ENCODE data around the gene HS6ST1.
"Not testable (repeated sequence)": the region's sequence is repeated elsewhere in the genome, so short reads cannot be mapped to it uniquely, and the experiment has no call there.

- not testable (repeated sequence) for TF ChIP-seq EZH2phosphoT487 (IDR thresholded peaks at IDR 0.05; ENCODE audit: borderline replicate concordance, low read length); EZH2 (IDR thresholded peaks at IDR 0.05; ENCODE audit: low read length, unreplicated experiment); CTCF (conservative IDR thresholded peaks at IDR 0.05; ENCODE audit: low read depth, low read length)
Measured at GRCh38 chr2:128317899-128318225, 806 bp downstream of the HS6ST1 start.

Measured in PC-3 (cell line).